GM19023 (cell line): ENCODE results near the gene TLN1.

Source experiments
- ATAC-seq: cut with Tn5 transposase; IDR thresholded peaks from one replicate; pipeline ENCODE4 v1.9.1; 2021; ENCODE audit warnings: mild to moderate bottlenecking, moderate library complexity; ENCODE audit not compliant: unreplicated experiment

Gene TLN1

DNA sequence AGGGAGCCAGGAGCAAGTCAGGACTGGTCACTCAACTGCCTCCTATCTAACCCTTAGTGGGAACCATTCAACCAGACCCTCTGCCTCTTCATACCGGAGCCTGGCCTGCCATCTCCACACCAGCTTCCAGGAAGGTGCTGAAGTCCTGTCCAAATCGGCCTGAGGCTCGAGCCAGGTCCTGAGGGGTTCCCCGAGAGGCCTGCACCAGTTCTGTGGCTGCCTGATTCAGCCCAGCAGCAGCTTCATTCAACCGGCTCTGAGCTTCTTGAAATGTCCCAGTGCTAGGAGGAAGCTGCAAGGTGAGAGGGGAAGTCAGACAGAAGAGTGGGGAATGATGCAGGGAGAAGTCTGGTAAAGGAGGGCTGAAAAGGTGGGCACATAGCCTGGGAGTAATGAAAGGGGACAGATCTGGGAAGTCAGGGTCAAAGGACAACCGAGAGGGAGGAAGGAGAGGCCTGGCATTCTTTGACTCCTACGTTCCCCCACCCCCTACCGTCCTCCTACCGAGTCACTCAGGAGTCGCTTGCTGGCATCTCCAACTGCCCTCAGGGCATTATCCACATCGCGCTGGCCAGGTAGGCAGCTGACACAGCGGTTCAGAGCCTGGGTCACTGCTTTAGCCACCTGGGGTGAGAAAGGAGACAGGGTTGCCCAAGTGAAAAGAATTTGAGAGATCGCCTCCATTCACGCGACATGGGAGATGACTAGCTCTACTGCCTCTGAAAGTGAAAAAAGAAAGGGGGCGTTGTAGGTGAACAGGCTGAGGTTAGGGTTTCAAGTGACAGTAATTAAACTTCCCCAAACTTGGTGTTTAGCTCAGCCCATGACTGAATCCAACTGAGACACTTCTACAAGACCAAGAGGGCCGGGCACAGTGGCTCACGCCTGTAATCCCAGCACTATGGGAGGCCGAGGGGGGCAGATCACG lies 20.2 kb downstream of the TLN1 start:
- ATAC-seq, result no peak

DNA sequence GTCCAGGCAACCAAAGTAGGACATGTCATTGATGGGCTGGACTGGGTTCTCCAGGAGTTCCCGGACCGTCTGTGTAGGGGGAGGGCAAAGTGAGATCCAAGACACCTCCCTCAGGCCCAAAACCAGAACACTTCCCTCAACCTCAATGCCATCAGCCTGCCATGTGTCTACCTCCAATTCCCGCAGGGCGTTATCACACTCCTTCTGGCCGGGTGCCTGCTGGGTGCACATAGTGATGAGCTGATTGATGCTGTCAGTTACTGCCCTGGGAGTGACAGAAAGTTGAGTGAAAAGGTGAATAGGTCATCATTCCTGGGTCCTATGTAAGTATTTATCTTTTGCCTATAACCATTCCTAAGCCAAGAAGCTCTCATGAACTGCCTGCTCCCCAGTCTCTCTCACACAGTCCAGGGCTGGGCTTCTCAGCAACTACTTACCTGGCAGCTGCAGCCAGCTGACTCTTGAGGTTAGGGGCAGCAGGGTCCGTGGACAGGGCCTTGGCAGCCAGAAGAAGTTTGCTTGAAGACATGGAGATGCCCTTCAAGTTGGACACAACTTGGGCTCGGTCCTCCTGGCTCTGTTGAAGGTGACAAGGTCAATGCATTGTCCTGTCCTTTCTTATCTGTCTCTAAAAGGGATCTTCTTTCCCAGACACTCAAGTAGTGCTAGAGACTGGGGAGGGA lies 21.0 kb downstream of the TLN1 start:
- no peak for ATAC-seq

DNA sequence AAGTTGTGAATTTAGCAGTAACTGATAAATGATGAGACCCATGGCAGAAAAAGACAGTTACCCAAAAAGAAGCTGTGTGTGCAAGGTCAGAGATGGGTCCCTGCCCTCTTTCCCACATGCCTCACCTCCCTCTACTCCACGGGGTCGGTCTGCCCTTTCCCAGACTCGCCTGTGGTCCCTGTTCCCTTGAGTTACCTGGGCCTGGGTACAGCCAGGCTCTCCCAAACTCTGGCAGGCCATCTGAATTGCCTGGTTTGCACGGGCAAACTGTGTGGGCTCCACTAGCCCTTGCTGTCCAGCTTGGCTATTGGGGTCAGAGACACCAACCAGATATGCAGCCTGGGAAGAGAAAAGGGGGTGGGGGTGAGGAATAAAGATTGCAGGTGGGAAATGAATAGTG lies 23.8 kb downstream of the TLN1 start:
- no peak for ATAC-seq

DNA sequence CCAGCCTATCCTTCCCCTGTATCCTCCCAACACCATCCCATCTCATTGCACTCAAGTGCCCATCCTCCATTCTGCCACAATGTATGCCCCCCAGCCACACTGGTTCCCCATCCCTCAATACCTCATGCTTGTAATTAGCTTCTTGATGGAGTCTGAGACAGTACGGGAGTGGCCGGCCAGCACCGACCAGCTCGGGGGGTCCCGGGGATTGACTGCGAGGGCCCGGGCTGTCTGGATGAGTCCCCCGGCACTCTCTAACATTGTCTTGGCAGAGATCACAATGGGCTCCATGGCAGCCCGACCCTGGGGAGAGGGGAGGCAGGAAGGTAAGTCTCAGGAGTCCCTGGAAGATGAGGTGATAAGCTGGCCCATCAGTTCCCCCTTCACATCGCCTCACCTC lies 25.0 kb downstream of the TLN1 start:
- no peak for ATAC-seq

DNA sequence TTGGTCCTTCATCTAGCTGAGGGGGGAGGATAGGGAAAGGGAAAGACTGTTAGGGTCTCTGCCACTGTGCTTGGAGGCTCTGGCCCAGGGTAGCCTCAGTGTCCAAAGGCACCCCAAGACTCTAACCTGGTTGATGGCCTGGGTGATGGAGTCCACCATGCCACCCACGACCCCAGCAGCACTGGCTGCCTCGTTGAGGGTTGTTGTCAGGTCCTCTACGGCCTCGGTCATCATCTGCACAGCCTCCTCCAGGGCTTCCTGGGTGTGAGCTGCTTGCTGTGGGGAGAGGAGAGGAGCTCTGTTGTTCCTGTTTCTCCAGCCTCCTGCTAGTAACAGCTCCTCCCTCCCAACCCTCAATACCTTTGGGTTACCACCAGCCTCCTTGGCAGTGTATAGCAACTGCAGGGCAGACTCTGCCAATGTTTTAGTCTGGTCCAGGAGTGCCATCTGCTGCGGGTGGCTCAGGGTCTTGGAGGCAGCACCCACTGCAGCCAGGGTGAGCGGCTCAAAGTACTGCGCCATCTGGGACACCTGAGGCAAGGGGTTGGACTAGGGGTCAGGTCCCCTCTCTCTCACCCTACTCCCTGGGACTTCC lies 26.1 kb downstream of the TLN1 start:
- ATAC-seq, result no peak

DNA sequence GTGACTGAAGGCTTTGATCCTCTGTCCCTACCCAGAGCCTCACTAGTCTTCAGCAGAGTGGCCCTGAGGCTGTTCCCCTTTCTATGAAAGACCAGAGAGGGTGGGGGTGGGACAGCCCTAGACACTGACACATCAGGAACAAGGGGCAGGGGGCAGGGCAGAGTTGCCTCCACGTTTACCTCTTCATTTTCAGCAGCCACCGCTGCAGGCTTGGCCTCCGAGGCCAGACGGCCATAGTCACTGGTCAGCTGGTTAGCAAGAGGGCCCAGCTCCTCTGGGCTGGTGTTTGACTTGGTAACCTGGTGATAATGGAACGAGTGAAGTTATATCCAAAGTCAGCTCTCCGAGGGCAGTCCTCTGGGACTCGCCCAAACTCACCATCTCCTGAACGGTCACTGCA lies 26.6 kb downstream of the TLN1 start:
- ATAC-seq, result no peak

DNA sequence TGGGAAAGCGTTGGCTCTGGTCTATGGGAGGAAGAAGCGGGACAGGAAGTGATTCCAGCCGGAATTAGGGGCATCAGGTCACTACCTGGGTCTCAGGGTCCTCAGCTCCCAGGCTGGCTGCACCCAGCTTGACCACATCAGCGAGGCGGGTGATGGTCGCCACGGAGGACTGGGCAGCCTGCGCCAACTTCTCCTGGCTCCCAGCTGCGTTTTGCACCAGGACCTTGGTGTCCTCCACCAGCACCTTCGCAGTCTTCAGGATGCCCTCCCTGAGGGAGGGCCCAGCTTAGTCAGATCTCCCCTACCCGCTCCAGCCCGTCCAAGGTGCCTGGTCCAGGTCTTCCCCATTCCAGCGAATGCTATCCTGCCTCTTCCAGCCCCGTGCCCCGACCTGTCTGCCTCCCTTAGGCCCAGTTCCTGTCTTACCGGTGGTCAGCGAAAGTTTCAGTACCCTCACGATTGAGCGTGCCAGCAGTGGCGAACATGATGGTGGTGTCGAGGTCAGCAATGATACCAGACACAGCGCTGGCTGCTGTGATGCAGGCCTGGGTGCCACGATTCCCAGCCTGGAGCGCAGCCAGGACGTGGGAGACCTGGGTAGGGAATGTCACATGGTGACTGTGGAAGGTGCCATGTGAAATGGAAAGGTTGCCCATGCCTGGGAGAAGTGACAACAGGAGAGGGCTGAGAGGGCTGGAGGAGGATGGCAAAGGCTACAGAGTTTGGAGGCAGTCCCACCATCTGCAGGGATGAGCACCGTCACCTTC lies 27.9 kb downstream of the TLN1 start:
- ATAC-seq, result no peak

DNA sequence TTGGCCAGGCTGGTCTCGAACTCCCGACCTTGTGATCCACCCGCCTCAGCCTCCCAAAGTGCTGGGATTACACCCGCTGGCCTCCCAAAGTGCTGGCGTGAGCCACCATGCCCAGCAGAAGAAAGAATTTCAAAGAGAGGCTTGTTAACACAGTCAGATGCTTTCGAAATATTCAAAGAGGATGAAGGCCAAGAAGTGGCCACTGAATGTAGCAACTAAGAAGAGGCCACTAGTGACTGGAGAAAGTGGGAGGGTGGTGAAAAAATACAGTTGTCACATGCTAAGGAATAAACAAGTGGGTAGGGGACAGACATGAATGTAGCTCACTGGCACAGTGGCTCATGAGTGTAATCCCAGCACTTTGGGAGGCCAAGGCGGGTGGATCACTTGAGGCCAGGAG lies 29.3 kb downstream of the TLN1 start:
- ATAC-seq, result no peak

DNA sequence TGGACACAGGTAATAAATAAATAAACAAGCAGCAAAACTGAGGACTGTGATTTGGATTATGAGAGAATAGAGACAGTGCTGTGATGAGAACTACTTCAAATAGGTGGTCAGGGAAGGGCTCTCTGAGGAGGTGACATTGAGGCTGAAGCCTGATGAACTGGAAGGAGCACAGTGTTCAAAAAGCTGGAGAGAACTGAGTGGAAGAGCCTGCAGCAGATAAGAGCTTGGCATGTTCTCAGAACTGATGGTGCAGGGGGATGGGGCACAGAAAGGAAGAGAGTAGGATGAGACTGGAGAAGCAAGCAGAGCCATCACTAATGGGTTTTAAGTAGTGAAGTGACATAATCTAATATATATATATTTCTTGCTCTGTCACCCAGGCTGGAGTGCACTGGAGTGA lies 31.1 kb downstream of the TLN1 start:
- ATAC-seq, result no peak

DNA sequence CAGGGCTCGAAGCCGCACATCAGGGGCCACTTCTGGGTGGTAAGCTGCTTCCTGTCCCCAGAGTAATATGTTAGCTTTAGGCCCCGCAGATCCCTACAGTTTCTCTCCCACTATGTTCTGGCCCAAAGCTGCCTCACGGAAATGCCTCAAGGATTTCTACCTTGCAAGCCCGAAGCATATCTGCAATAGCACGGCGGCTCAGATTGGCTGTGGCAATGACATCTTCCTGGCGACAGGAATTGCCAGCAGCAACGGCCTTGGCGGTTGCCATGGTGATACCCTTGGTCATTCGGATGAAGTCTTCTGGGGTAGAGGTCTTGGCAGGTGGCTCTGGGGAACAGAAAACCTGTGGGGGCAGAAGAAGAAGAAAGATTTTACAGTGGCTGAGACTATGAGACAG lies 32.0 kb downstream of the TLN1 start:
- ATAC-seq, result no peak

DNA sequence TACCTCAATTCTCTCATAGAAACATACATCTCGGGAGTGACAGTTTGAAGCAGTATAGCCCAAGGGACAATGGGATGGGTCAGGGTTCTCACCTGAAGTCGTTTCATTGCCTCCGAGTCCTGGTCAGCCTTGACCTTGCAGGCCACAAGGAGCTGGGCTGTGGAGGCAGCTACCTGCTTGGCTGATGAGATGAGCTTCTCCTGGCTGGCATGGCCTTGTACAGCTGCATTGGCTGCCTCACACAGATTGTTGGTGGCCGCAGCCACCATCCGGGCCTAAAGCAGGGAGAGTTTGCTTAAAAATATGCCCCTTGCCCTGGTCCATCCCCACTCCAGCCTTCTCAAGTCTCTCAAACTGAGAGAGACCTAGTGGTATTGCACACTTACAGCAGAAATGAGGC lies 33.8 kb downstream of the TLN1 start:
- ATAC-seq, result no peak

DNA sequence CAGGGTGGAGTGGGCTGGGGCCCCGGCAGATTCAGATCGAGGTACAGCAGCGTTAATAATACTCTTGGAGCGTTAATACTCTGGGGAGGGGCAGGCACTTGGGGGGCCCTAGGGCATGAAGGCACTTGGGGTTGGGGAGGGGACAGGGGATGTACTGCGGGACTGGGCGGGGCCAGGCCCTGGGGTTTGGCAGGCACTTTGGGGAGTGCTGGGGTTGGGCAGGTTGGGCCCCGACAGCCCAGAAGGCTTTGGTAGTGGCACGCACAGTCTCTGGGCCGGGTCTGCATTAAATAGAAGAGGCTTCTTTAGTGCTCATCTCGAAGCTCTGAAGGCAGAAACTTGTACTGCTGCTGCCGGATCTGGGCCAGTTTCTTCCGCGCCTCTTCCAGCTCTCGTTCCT lies 34.5 kb downstream of the TLN1 start:
- no peak for ATAC-seq

DNA sequence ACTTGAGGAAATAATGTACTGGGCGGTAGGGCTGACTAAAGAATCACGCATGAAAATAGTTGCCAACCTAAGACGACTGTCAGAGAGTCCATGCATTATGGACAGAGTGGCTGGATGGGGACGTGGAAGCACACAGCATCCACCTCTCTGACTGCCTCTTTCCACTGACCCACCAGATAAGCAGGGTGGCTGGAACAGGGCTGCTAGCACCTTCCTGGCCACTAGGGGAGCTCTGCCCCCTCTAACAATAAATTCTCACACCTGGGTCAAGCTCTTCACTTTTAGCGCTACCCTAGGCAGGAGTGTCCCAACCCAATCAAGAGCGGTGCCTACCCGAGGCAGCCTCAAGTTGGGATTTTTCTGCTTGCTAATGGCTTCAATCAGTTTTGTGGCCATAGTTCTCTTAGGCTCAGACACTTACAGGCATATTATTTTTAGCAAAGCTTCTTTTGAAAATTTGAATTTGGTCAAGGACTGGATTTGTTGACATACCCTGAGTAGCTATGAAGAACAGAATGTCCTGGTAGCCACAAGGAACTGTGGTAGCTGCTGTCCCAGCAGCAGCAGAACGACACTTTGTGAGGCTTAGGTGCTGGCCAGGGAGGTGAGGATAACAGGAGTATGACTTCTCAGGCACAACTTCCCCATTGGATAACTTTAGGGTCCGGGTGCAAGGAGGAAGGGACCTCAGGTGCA lies 35.3 kb downstream of the TLN1 start:
- peak; percentile 73 for ATAC-seq

DNA sequence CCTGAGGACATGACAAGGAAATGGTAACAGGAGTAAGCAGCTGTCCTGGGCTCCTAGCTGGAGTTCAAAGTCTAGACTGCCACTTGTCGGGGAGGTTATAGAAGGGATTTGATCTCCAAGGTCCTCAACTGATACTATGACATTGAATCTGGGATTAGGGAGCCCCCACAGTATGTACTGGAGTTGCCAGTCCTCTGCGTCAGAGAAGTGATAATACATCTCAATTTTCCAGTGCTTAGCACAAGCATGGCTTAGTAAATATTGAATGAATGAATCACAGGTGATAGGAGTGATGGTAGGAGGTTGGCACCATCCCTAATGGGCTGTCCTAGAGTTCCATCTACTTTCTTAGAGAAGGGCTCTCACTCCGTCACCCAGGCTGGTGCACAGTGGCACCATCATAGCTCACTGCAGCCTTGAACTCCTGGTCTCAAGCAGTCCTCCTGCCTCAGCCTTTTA lies 36.0 kb downstream of the TLN1 start:
- ATAC-seq, result no peak

DNA sequence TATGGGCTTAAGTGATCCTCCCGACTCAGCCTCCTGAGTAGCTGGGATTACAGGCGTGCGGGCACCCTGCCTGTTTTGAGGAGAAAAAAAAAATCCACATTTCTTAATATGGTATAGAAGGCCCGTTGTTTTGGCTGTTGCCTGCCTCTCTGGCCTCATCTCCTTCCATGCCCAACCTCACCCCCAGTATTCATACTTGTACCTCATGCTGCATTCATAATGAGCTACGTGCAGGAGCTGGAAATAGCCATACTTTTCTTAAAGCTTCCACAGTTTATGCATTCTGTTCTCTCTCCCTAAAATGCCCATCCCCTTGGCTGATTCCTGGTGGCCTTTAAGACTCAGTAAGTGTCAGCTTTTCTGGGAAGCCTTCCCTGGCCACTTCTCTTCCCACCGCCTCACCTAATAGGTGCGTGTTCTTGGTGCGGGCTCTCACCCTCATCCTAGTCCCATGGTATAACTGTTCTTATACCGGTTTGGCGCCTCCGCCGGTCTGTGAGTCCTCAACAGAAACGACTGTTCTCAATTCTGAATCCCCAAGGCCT lies 40.2 kb downstream of the TLN1 start:
- ATAC-seq, result no peak

DNA sequence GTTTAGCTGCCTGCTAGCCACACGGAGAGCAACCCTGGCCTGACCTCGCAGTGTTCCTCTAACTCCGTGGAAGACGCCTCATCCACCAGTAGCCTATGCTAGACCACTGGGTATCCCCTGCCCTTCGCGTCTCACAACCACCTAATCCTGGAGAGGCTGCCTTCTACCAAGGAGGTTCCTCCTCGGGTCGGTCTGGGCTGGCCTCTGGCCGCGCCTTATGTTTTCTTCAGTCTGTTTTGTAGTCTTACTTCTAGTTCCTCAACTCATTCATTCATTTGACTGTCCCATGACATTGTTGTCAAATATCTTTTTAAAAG lies 40.7 kb downstream of the TLN1 start:
- no peak for ATAC-seq

DNA sequence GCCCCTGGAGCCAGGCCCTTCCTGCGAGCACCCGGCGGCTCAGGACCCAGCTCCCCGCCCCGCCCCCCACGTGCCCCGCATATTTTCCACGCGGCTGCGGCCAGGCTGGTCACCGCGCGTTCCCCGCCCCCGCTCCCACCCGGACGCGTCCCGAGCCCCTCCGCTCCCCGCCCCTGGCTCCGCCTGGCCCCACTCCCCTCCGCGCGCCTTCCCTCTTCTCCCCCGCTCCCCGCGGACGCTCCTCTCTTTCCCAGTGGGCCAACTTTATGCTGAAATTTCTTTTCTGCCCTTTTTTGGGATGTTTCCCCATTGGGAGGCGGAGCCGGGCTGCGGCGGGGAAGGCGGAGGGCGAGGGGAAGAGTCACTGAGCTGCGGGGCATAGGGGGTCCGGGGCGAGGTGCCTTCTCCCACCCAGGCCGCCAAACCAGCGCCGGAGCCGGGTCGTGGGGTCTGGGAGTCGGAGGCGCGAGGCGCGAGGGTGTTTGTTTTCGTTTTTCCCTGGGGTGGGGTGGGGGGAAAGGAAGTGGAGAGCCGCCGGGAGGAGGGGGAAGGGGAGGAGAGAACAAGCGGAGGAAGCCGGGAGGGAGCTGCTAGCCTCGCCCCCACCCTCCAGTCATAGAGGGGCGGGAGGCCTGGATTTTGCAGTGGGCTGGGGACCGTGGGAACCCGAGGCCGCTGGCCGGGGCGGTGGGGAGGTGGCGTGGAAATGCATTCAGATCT lies 41.2 kb downstream of the TLN1 start:
- ATAC-seq, result no peak

DNA sequence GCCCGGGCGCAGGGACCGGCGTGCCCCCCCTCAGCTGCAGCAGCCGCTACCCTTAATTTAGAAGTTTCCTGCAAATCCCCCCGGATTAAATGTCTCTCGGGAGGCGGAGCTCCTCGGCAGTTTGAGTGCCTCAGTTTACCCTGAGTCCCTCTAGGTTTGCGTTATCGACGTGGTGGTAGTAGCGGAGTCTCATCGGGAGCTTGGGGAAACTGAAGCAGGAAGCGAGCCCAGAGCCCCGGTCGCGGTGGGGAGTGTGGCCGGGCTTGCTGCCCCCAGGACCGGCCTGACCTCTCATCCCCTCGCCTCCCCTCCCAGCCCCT lies 41.7 kb downstream of the TLN1 start:
- no peak for ATAC-seq

DNA sequence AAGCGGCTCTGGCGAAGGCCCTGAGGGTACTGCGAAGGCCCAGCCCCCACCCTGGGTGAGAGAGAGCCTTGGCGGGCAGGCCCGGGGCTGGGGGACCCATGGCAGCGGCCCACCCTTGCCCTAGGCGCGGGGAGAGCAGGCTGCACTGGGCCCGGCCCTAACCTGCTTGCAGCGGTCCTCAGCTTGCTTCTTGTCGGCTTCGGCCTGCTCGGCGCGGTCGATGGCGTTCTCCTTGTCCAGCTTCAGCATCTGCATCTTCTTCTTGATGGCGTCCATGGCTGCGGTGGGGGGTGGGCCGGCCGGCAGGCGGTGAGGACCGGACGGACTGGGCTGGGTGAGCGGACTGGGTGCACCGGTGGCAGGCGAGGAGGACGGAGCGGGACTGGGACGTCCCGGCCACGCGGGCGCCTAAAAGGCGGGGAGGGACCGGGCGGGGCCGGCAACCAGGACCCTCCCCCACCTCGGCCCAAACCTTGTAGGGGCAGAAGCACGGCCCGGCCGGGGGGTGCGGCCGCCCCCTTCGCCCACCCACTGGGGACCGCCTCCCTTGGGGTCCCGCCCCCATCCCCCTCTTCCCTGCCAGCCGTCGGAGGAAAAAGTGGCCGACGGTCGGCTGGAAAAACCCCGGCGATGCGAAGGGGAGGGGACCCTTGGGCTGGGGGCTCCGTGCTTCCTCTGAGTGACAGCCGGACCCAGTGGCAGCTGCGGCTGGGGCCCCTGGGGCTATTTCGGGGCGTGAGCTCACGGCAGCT lies 42.3 kb downstream of the TLN1 start, which contains the start of gene TPM2:
TPM2 (minus strand) TSS at position 384 of the 752 bp plus-strand sequence; CDS start at position 276, 108 bp downstream.
- no peak for ATAC-seq
